K562 (cell line): Measurements from ENCODE around the gene SLAMF9. TPM values are rescaled to one million over a fixed set of nuclear protein-coding genes. Genes with fewer than 3 reads are reported as not detected.

ENCODE experiments used
- ATAC-seq: fragments of 200-7000 bp; cut with Tn5 transposase; 3 replicates; pipeline ENCODE4 v1.9.1; 2020; ENCODE audit warnings: moderate library complexity
- BruUV-seq: library from RNA; stranded (reverse); fragments of 400-500 nt; replicated peaks from 2 replicates; lab custom pipeline; 2021; lab: Mats Ljungman, UMichigan
- CTCF ChIA-PET: fragments of 300-600 bp; formaldehyde crosslinking; extraction: SDS; loops from one replicate; lab custom pipeline; 2021; ENCODE audit warnings: low intra/inter-chr PET ratio; lab: Yijun Ruan, JAX
- POLR2A ChIA-PET: fragments of 300-600, 350-650 bp; sonication (Branson Sonifier 250); formaldehyde crosslinking; extraction: SDS; loops from one replicate; lab custom pipeline; 2021; ENCODE audit warnings: antibody characterized with exemption, inconsistent platforms; lab: Yijun Ruan, JAX
- DNase-seq, 4 experiments: peaks; one replicate each; pipeline versions ENCODE4 v3.0.0 to v3.0.0-alpha.2; 2011 to 2018; ENCODE audit warnings: low spot score in 3 of 4, mixed read lengths in 3 of 4; ENCODE audit errors: extremely low read depth in 1 of 4
- FAIRE-seq: peaks from 2 replicates; lab custom pipeline; 2011; peaks lifted over from hg19 to GRCh38; lab: Jason Lieb, UNC
- H2AFZ ChIP-seq: 2 replicates; pipeline ENCODE4 v1.6.0; 2011; ENCODE audit warnings: low read depth, low read length, control low read depth, inconsistent platforms
- H3K27ac ChIP-seq: fragments of 200-600 bp; 3 replicates; pipeline ENCODE4 v1.8.0; 2011; ENCODE audit warnings: low read depth, mild to moderate bottlenecking, control low read depth, inconsistent platforms, low read length, moderate library complexity, mixed read lengths; ENCODE audit errors: extremely low read depth
- H3K27me3 ChIP-seq, 2 experiments: fragments of 300-600 bp in 1 of 2; 2 replicates in 1 of 2; 3 replicates in 1 of 2; pipeline versions ENCODE4 v1.6.0 to v1.8.0; 2011; ENCODE audit warnings: inconsistent platforms in 2 of 2, low read length in 2 of 2, mild to moderate bottlenecking in 1 of 2, mixed read lengths in 1 of 2, moderate library complexity in 1 of 2; ENCODE audit not compliant: control insufficient read depth in 2 of 2, insufficient read depth in 2 of 2
- H3K36me3 ChIP-seq: fragments of 300-600 bp; 3 replicates; pipeline ENCODE4 v1.8.0; 2011; ENCODE audit warnings: mild to moderate bottlenecking, low read length, inconsistent platforms; ENCODE audit not compliant: control insufficient read depth, insufficient read depth
- H3K4me1 ChIP-seq, 2 experiments: fragments of 200-600 bp in 1 of 2; replicated peaks in 1 of 2; 2 replicates in 1 of 2; 3 replicates in 1 of 2; pipeline versions ENCODE4 v1.5.1 to v1.8.0; 2011; ENCODE audit warnings: inconsistent platforms in 2 of 2, low read length in 2 of 2, mild to moderate bottlenecking in 1 of 2, mixed read lengths in 1 of 2, moderate library complexity in 1 of 2; ENCODE audit not compliant: control insufficient read depth in 2 of 2, insufficient read depth in 2 of 2
- H3K4me2 ChIP-seq: 2 replicates; pipeline ENCODE4 v1.6.1; 2011; ENCODE audit warnings: low read length, control low read depth, inconsistent platforms, mixed read lengths; ENCODE audit not compliant: insufficient read depth
- H3K4me3 ChIP-seq: fragments of 200-600 bp; sonication (generic), shearing (Covaris generic); 2 replicates; pipeline ENCODE4 v1.5.1; 2016; ENCODE audit warnings: control low read depth, inconsistent platforms
- H3K79me2 ChIP-seq: fragments of 200-600 bp; 3 replicates; pipeline ENCODE4 v1.8.0; 2011; ENCODE audit warnings: low read length, inconsistent platforms; ENCODE audit not compliant: control insufficient read depth, insufficient read depth
- H3K9ac ChIP-seq, 2 experiments: 2 replicates each; pipeline versions ENCODE4 v1.6.0 to v1.6.1; 2011; ENCODE audit warnings: low read depth in 2 of 2, low read length in 2 of 2, control low read depth in 1 of 2, inconsistent platforms in 1 of 2, mild to moderate bottlenecking in 1 of 2, mixed read lengths in 1 of 2; ENCODE audit not compliant: insufficient read depth in 1 of 2
- H3K9me1 ChIP-seq: one replicate; pipeline ENCODE4 v1.6.0; 2011; ENCODE audit warnings: inconsistent platforms, mild to moderate bottlenecking, low read length, moderate library complexity; ENCODE audit not compliant: control insufficient read depth, insufficient read depth
- H3K9me3 ChIP-seq: replicated peaks from 2 replicates; pipeline ENCODE4 v1.5.1; 2011; ENCODE audit warnings: low read depth, low read length, inconsistent platforms; ENCODE audit not compliant: control insufficient read depth, insufficient read depth
- H4K20me1 ChIP-seq: replicated peaks from 2 replicates; pipeline ENCODE4 v1.6.1; 2011; ENCODE audit warnings: low read length, inconsistent platforms, mixed read lengths; ENCODE audit not compliant: control insufficient read depth, insufficient read depth
- ESRRB ChIP-seq: fragments of 250-450 bp; sonication (Bioruptor Pico); IDR thresholded peaks from 2 replicates; pipeline ENCODE4 v1.5.0; 2020; ENCODE audit warnings: mild to moderate bottlenecking, moderate library complexity, borderline replicate concordance
- POLR2B ChIP-seq: fragments of 450-650 bp; IDR thresholded peaks from 2 replicates; pipeline ENCODE4 v1.6.1; 2018; ENCODE audit warnings: low read depth; ENCODE audit not compliant: partially characterized antibody
- REST ChIP-seq, 2 experiments: fragments of 450-650 bp; formaldehyde crosslinking in 1 of 2; IDR thresholded peaks; 2 replicates each; pipeline versions ENCODE4 v1.4.0 to v1.6.1; 2014 to 2020; ENCODE audit warnings: mild to moderate bottlenecking in 2 of 2, borderline replicate concordance in 1 of 2, low read depth in 1 of 2
- SMARCE1 ChIP-seq: fragments of 450-650 bp; IDR thresholded peaks from 2 replicates; pipeline ENCODE4 v1.7.1; 2016; ENCODE audit warnings: mild to moderate bottlenecking
- SOX6 ChIP-seq: fragments of 450-650 bp; IDR thresholded peaks from 2 replicates; pipeline ENCODE4 v1.6.1; 2014; ENCODE audit warnings: mild to moderate bottlenecking
- TFAM ChIP-seq: fragments of 250-450 bp; sonication (Bioruptor Pico); conservative IDR thresholded peaks from 2 replicates; pipeline ENCODE4 v1.5.0; 2021; ENCODE audit warnings: mild to moderate bottlenecking, moderate library complexity
- ZHX1 ChIP-seq: fragments of 150-350 bp; conservative IDR thresholded peaks from 2 replicates; pipeline ENCODE4 v1.6.1; 2014; ENCODE audit warnings: low read length
- ZNF583 ChIP-seq: fragments of 250-450 bp; sonication (Bioruptor Pico); IDR thresholded peaks from 2 replicates; pipeline ENCODE4 v1.4.0; 2020
- ZNF717 ChIP-seq: fragments of 250-450 bp; sonication (Bioruptor Pico); IDR thresholded peaks from 2 replicates; pipeline ENCODE4 v1.5.0; 2021
- WGBS: fragments of 100-300 bp; shearing (Covaris generic); methylation state at CpG from one replicate; pipeline ENCODE4 v1.1.6; 2016; ENCODE audit warnings: low coverage, mixed read lengths; ENCODE audit not compliant: insufficient coverage; ENCODE audit errors: missing lambda C conversion rate; 5-methylcytosine and 5-hydroxymethylcytosine counted together
- in situ Hi-C: fragments of 300-500 bp; cut with MboI; formaldehyde crosslinking; loops from 4 replicates; pipeline ENCODE4 v1.15.0; 2018; ENCODE audit warnings: inconsistent platforms, mixed read lengths
- intact Hi-C: fragments of 100-400 bp; cut with micrococcal nuclease; formaldehyde crosslinking; loops from 2 replicates; pipeline ENCODE4 v1.14.2; 2022
- polyA plus RNA-seq, 8 experiments: library from polyadenylated mRNA; depleted of rRNA in 4 of 8; stranded (reverse) in 5 of 8; unstranded in 3 of 8; fragments of >200 nt; fragmentation: Nextera tagmentation in 2 of 8; fragmentation: Illumina TruSeq in 1 of 8; extraction: Ambion mirVana in 2 of 8; extraction: Trizol in 1 of 8; gene quantifications; 2 replicates each; pipeline versions ENCODE4 v1.2.1 to v1.2.3, GENCODE V29; 2011 to 2014; ENCODE audit warnings: inconsistent platforms in 1 of 8, missing spikeins in 1 of 8
- total RNA-seq, 7 experiments: library from RNA; depleted of rRNA in 6 of 7; stranded (reverse); fragments of >200 nt in 6 of 7; fragmentation: Illumina TruSeq in 2 of 7; extraction: Trizol in 2 of 7; gene quantifications; 2 replicates each; pipeline versions ENCODE4 v1.2.1 to v1.2.3, GENCODE V29; 2011 to 2021; ENCODE audit warnings: low replicate concordance in 1 of 7

The SLAMF9 gene
- total and polyA plus RNA-seq, 9 of the 15 experiments (the other 6 are each of a cell fraction or from before 2014, with no cell fraction given): 0.13 to 0.21 TPM; not detected in 7

- Histone ChIP-seq H3K9me3 (no peaks in the 10 kb centered on the region), H3K36me3 (no peaks in the 10 kb centered on the region), H3K27ac (no peak overlapping the region), H3K9ac (no peak overlapping the region), H3K4me1 (peaks cover 4 to 34% of the 10 kb centered on the region in 2 experiments; a peak in 4 of 5 replicates), H3K27me3 (peaks cover 11 to 57% of the 10 kb centered on the region in 2 experiments), H4K20me1 (peaks cover 3% of the 10 kb centered on the region; the same call in 1 of the 2 replicates), H3K79me2 (no peaks in the 10 kb centered on the region), H3K4me2 (no peak overlapping the region), H3K9me1 (no peaks in the 10 kb centered on the region), H2AFZ (no peak overlapping the region), H3K4me3 (no peak overlapping the region)
- DNase-seq: no peak
- 7% methylated on average over 14 of the region's 14 CpGs for WGBS
- in situ Hi-C loops (loop anchor here (5.0 kb wide), 1 partner anchor 73 kb away; no protein-coding TSS in a partner anchor), intact Hi-C loops (loop anchor here (5.0 kb wide), 2 partner anchors 137 to 148 kb away; partner anchors contain the start of gene KCNJ9)
- FAIRE-seq: no peak
- ChIA-PET CTCF (interaction anchor here (6.5 kb wide), 1 partner anchor 72 kb away, joined by 75 read pairs; no protein-coding TSS in a partner anchor), POLR2A (interaction anchor here (1.7 kb wide), 1 partner anchor 11 kb away, joined by 5 read pairs; the partner anchor contains the start of gene IGSF9)
- no peak for ATAC-seq
- BruUV-seq: no TSS peak
- TF ChIP-seq ZNF583 (no peak), POLR2B (no peak), ZHX1 (no peak), ZNF717 (no peak), SOX6 (no peak), ESRRB (CRISPR knock-in tag) (no peak), REST (IDR thresholded peaks at IDR 0.05; ENCODE audit: borderline replicate concordance) (no peak), REST (CRISPR knock-in tag; IDR thresholded peaks at IDR 0.05; ENCODE audit: low read depth) (no peak), SMARCE1 (no peak), TFAM (CRISPR knock-in tag) (no peak)
Observed at GRCh38 chr1:159934136-159935039, 19.6 kb downstream of the SLAMF9 start.
